ENCODE data around the gene GPX2.
"Not testable (repeated sequence)": the region's sequence is repeated elsewhere in the genome, so short reads cannot be mapped to it uniquely, and the experiment has no call there.

GPX2 gene

GRCh38 chr14:64938972-64939816, 3.4 kb downstream of the GPX2 start:
- DNase-seq = no peak

- DNase-seq = no peak
Observed at GRCh38 chr14:64937821-64938193, 4.7 kb downstream of the GPX2 start.

GRCh38 chr14:64937171-64937820, 5.2 kb downstream of the GPX2 start:
- DNase-seq = no peak

GRCh38 chr14:64935508-64935907, 7.0 kb downstream of the GPX2 start:
- DNase-seq = no peak

- DNase-seq = no peak
Observed at GRCh38 chr14:64934338-64934929, 8.1 kb downstream of the GPX2 start.

GRCh38 chr14:64932231-64932630, 10.3 kb downstream of the GPX2 start:
- DNase-seq = no peak

GRCh38 chr14:64931123-64931522, 11.4 kb downstream of the GPX2 start:
- no peak for DNase-seq

- no peak for DNase-seq
Observed at GRCh38 chr14:64930085-64930843, 12.3 kb downstream of the GPX2 start.

- DNase-seq = peak in 1 of 6 experiments; percentile 3
Observed at GRCh38 chr14:64929014-64929359, 13.6 kb downstream of the GPX2 start.

GRCh38 chr14:64928239-64929013, 14.1 kb downstream of the GPX2 start:
- peak in 3 of 6 experiments; percentile 73 to 80 (median 80) for DNase-seq

GRCh38 chr14:64927031-64927430, 15.5 kb downstream of the GPX2 start:
- DNase-seq = no peak

- no peak for DNase-seq
Observed at GRCh38 chr14:64926398-64926995, 16.0 kb downstream of the GPX2 start.

GRCh38 chr14:64923015-64923414, 19.5 kb downstream of the GPX2 start:
- no peak for DNase-seq

- no peak for DNase-seq
Observed at GRCh38 chr14:64920465-64920864, 22.1 kb downstream of the GPX2 start.

GRCh38 chr14:64919618-64920017, 22.9 kb downstream of the GPX2 start:
- DNase-seq = no peak

- no peak for DNase-seq
Observed at GRCh38 chr14:64919215-64919614, 23.3 kb downstream of the GPX2 start.

- DNase-seq = no peak
Observed at GRCh38 chr14:64918216-64918615, 24.3 kb downstream of the GPX2 start.

GRCh38 chr14:64915797-64916196, 26.7 kb downstream of the GPX2 start:
- no peak for DNase-seq

- DNase-seq = no peak
Observed at GRCh38 chr14:64915029-64915424, 27.5 kb downstream of the GPX2 start.

- DNase-seq = peak; percentile 90 to 99 (median 94)
Observed at GRCh38 chr14:64914237-64915028, 28.1 kb downstream of the GPX2 start, which contains the start of gene CHURC1. Gene CHURC1 (plus strand): TSS chr14:64914455. CDS start chr14:64914496, 41 bp downstream.

GRCh38 chr14:64913477-64913876, 29.1 kb downstream of the GPX2 start:
- not testable (repeated sequence) for DNase-seq

Data from stimulated activated naive CD4-positive, alpha-beta T cell (primary cell).